HCT116 (cell line): ENCODE data around the gene NFS1. TPM values are rescaled to one million over a fixed set of nuclear protein-coding genes. Genes with fewer than 3 reads are reported as not detected.

Experiments
- ATAC-seq: fragments of 200-7000 bp; cut with Tn5 transposase; 2 replicates; pipeline ENCODE4 v1.9.1; 2020; ENCODE audit warnings: mild to moderate bottlenecking, moderate library complexity
- BruUV-seq: library from RNA; stranded (reverse); fragments of 400-500 nt; replicated peaks from 2 replicates; lab custom pipeline; 2021; lab: Mats Ljungman, UMichigan
- CTCF ChIA-PET: fragments of 300-600 bp; sonication (Branson Sonifier 250); formaldehyde crosslinking; loops from one replicate; lab custom pipeline; 2021; ENCODE audit warnings: antibody characterized with exemption; lab: Charles Lee
- POLR2A ChIA-PET: fragments of 300-600, 350-600 bp; sonication (Branson Sonifier 250); formaldehyde crosslinking; loops from one replicate; lab custom pipeline; 2021; ENCODE audit warnings: antibody characterized with exemption; lab: Charles Lee
- RAD21 ChIA-PET, 2 experiments: fragments of 300-600 bp; sonication (Branson Sonifier 250); formaldehyde crosslinking; loops; one replicate each; lab custom pipeline; 2023; ENCODE audit warnings: low total read pairs in 2 of 2; ENCODE audit not compliant: uncharacterized antibody in 2 of 2, unreplicated experiment in 2 of 2, low non-redundant PET in 1 of 2; lab: Charles Lee
- DNase-seq: peaks from one replicate; pipeline ENCODE4 v3.0.0-alpha.2; 2010; ENCODE audit warnings: low read depth, low spot score
- H2AFZ ChIP-seq: fragments of 200-600 bp; shearing (Covaris generic), sonication (generic); 2 replicates; pipeline ENCODE4 v1.6.1; 2017; ENCODE audit warnings: low read depth, mixed run types, mixed read lengths, antibody characterized with exemption, low read length; ENCODE audit not compliant: poor library complexity, severe bottlenecking
- H3K27ac ChIP-seq: 2 replicates; pipeline ENCODE4 v1.5.1; 2012; ENCODE audit warnings: low read depth, low read length
- H3K27me3 ChIP-seq: fragments of 200-600 bp; sonication (generic); 2 replicates; pipeline ENCODE4 v1.6.1; 2016; ENCODE audit warnings: mixed run types, low read length, mixed read lengths; ENCODE audit not compliant: insufficient read depth
- H3K36me3 ChIP-seq, 2 experiments: fragments of 200-500 bp in 1 of 2; fragments of 200-600 bp in 1 of 2; sonication (Bioruptor generic) in 1 of 2; sonication (generic) in 1 of 2; 2 replicates each; pipeline versions ENCODE4 v1.5.1 to v1.6.1; 2014 to 2016; ENCODE audit warnings: low read length in 2 of 2, inconsistent platforms in 1 of 2, mixed read lengths in 1 of 2, mixed run types in 1 of 2; ENCODE audit not compliant: insufficient read depth in 2 of 2, control insufficient read depth in 1 of 2
- H3K4me1 ChIP-seq, 2 experiments: fragments of 200-600 bp in 1 of 2; sonication (generic) in 1 of 2; 2 replicates each; pipeline versions ENCODE4 v1.5.1 to v1.6.1; 2012 to 2017; ENCODE audit warnings: low read length in 2 of 2, inconsistent platforms in 1 of 2, mild to moderate bottlenecking in 1 of 2, mixed read lengths in 1 of 2, mixed run types in 1 of 2, moderate library complexity in 1 of 2; ENCODE audit not compliant: insufficient read depth in 2 of 2, control insufficient read depth in 1 of 2
- H3K4me2 ChIP-seq: fragments of 200-600 bp; sonication (generic); 2 replicates; pipeline ENCODE4 v1.6.1; 2017; ENCODE audit warnings: mixed run types, low read length, mixed read lengths
- H3K4me3 ChIP-seq, 2 experiments: fragments of 200-600 bp in 1 of 2; sonication (generic) in 1 of 2; replicated peaks in 1 of 2; 2 replicates each; pipeline ENCODE4 v1.5.1; 2011 to 2016; ENCODE audit warnings: low read length in 2 of 2, control low read depth in 1 of 2, low read depth in 1 of 2, mild to moderate bottlenecking in 1 of 2, mixed read lengths in 1 of 2, mixed run types in 1 of 2
- H3K79me2 ChIP-seq: fragments of 200-600 bp; sonication (generic); 2 replicates; pipeline ENCODE4 v1.6.1; 2017; ENCODE audit warnings: mild to moderate bottlenecking, mixed run types, low read length, moderate library complexity, mixed read lengths; ENCODE audit not compliant: insufficient read depth
- H3K9ac ChIP-seq: fragments of 200-600 bp; sonication (generic); 2 replicates; pipeline ENCODE4 v1.6.1; 2016; ENCODE audit warnings: low read length, mixed read lengths
- H3K9me2 ChIP-seq: fragments of 200-600 bp; sonication (generic), shearing (Covaris generic); 2 replicates; pipeline ENCODE4 v1.6.1; 2017; ENCODE audit warnings: mixed run types, mild to moderate bottlenecking, moderate library complexity; ENCODE audit not compliant: insufficient read depth
- H3K9me3 ChIP-seq, 2 experiments: fragments of 200-500 bp in 1 of 2; fragments of 200-600 bp in 1 of 2; sonication (Bioruptor generic) in 1 of 2; sonication (generic) in 1 of 2; 2 replicates each; pipeline ENCODE4 v1.6.1; 2014 to 2017; ENCODE audit warnings: low read length in 2 of 2, mixed read lengths in 2 of 2, inconsistent platforms in 1 of 2, low read depth in 1 of 2, mild to moderate bottlenecking in 1 of 2, mixed run types in 1 of 2, moderate library complexity in 1 of 2; ENCODE audit not compliant: control insufficient read depth in 1 of 2, insufficient read depth in 1 of 2
- H4K20me1 ChIP-seq: fragments of 200-600 bp; sonication (generic), shearing (Covaris generic); 2 replicates; pipeline ENCODE4 v1.6.1; 2017; ENCODE audit warnings: mixed run types, mild to moderate bottlenecking, moderate library complexity; ENCODE audit not compliant: insufficient read depth
- ATF3 ChIP-seq: IDR thresholded peaks from 2 replicates; pipeline ENCODE4 v1.6.1; 2012
- CEBPB ChIP-seq: IDR thresholded peaks from 2 replicates; pipeline ENCODE4 v1.6.1; 2012; ENCODE audit warnings: low read depth
- CTCF ChIP-seq, 3 experiments: fragments of 200-600 bp in 1 of 3; sonication (generic) in 1 of 3; IDR thresholded peaks in 2 of 3; conservative IDR thresholded peaks in 1 of 3; 2 replicates each; pipeline ENCODE4 v1.5.1; 2012 to 2017; ENCODE audit warnings: low read depth in 2 of 3, low read length in 2 of 3, antibody characterized with exemption in 1 of 3, borderline replicate concordance in 1 of 3, control low read depth in 1 of 3, mild to moderate bottlenecking in 1 of 3, mixed read lengths in 1 of 3, mixed run types in 1 of 3, moderate library complexity in 1 of 3; ENCODE audit not compliant: insufficient read depth in 1 of 3
- EGR1 ChIP-seq: IDR thresholded peaks from 2 replicates; pipeline ENCODE4 v1.6.1; 2012; ENCODE audit warnings: low read depth
- FOSL1 ChIP-seq: IDR thresholded peaks from 2 replicates; pipeline ENCODE4 v1.6.1; 2012; ENCODE audit warnings: low read depth
- MAX ChIP-seq: IDR thresholded peaks from 2 replicates; pipeline ENCODE4 v1.6.1; 2012
- POLR2A ChIP-seq: IDR thresholded peaks from 2 replicates; pipeline ENCODE4 v1.7.0; 2011; ENCODE audit warnings: borderline replicate concordance; ENCODE audit not compliant: insufficient read depth, insufficient read length; ENCODE audit errors: extremely low read depth
- POLR2AphosphoS5 ChIP-seq: IDR thresholded peaks from 2 replicates; pipeline ENCODE4 v1.6.1; 2011; ENCODE audit warnings: mild to moderate bottlenecking, low read depth, low read length, moderate library complexity
- YY1 ChIP-seq: IDR thresholded peaks from 2 replicates; pipeline ENCODE4 v1.6.1; 2011; ENCODE audit warnings: low read length, low read depth, moderate library complexity, mild to moderate bottlenecking; ENCODE audit not compliant: insufficient replicate concordance; ENCODE audit errors: extremely low read depth
- ZBTB33 ChIP-seq: IDR thresholded peaks from 2 replicates; pipeline ENCODE4 v1.6.1; 2011; ENCODE audit warnings: mild to moderate bottlenecking, low read length, moderate library complexity; ENCODE audit not compliant: insufficient replicate concordance; ENCODE audit errors: extremely low read depth
- ZFX ChIP-seq: fragments of 450-650 bp; IDR thresholded peaks from 2 replicates; pipeline ENCODE4 v1.6.1; 2017
- intact Hi-C: fragments of 100-400 bp; cut with micrococcal nuclease; formaldehyde crosslinking; loops from 2 replicates; pipeline ENCODE4 v1.10.0; 2022
- total RNA-seq: library from RNA; stranded (reverse); gene quantifications from one replicate; pipeline ENCODE4 v1.2.1, GENCODE V29; 2021; ENCODE audit not compliant: unreplicated experiment

The NFS1 gene
- total RNA-seq, 1 experiment from 2014 or later: 33.9 TPM

- TF ChIP-seq CTCF (IDR thresholded peaks at IDR 0.05 in 2 of 3, conservative IDR thresholded peaks at IDR 0.05 in 1 of 3; ENCODE audit: borderline replicate concordance in 1 of 3, insufficient read depth in 1 of 3, low read depth in 2 of 3, low read length in 2 of 3) (no peak), POLR2A (no peak), MAX (no peak), ZBTB33 (no peak), ZFX (no peak), POLR2AphosphoS5 (no peak; the same call in 1 of the 2 replicates), YY1 (no peak)
These were observed 33.5 kb upstream of the NFS1 start (continued) for GRCh38 chr20:35732644-35732982.

- H3K79me2 ChIP-seq: peaks cover 100% of the 10 kb centered on the region
- peaks cover 71% of the 10 kb centered on the region for H4K20me1 ChIP-seq
- no peak overlapping the region for H3K9ac ChIP-seq
- H3K4me3 ChIP-seq: no peak overlapping the region
- DNase-seq: no peak
- CTCF ChIA-PET: no interaction called here
- RAD21 ChIA-PET: no interaction called here
- no peak overlapping the region for H3K4me2 ChIP-seq
- no peak for TF ChIP-seq MAX
- no peak for TF ChIP-seq CEBPB
- no peak for TF ChIP-seq ZBTB33
- no peak for TF ChIP-seq POLR2AphosphoS5
- TF ChIP-seq EGR1: no peak
- no peak for TF ChIP-seq FOSL1
- no peak for TF ChIP-seq ATF3
- no peak for ATAC-seq
- POLR2A ChIA-PET: interaction anchor here (1.8 kb wide), 1 partner anchor 10 kb away, joined by 13 read pairs; the partner anchor contains the start of gene RBM39
- intact Hi-C loops: no loop called here
- H3K4me1 ChIP-seq: no peaks in the 10 kb centered on the region
- no peak overlapping the region for H3K27ac ChIP-seq
- no peaks in the 10 kb centered on the region for H3K9me3 ChIP-seq
- no TSS peak for BruUV-seq
- no peaks in the 10 kb centered on the region for H3K9me2 ChIP-seq
- H2AFZ ChIP-seq: no peak overlapping the region
- H3K27me3 ChIP-seq: no peaks in the 10 kb centered on the region
- H3K36me3 ChIP-seq: peaks cover 88 to 91% of the 10 kb centered on the region in 2 experiments
These were observed 32.9 kb upstream of the NFS1 start for GRCh38 chr20:35731862-35732643.
